Panc1 (cell line): ENCODE results near the gene ANKRD13A. TPM values are rescaled to one million over a fixed set of nuclear protein-coding genes. Genes with fewer than 3 reads are reported as not detected.

Experiments used
- ATAC-seq: fragments of 200-7000 bp; cut with Tn5 transposase; 2 replicates; pipeline ENCODE4 v1.9.1; 2020; ENCODE audit warnings: mild to moderate bottlenecking, moderate library complexity
- BruUV-seq: library from RNA; stranded (reverse); fragments of 400-500 nt; replicated peaks from 2 replicates; lab custom pipeline; 2021; lab: Mats Ljungman, UMichigan
- CTCF ChIA-PET: fragments of 300-600 bp; sonication (Branson Sonifier 250); formaldehyde crosslinking; loops from one replicate; lab custom pipeline; 2022; ENCODE audit warnings: antibody characterized with exemption; lab: Charles Lee
- POLR2A ChIA-PET: fragments of 300-600 bp; sonication (Branson Sonifier 250); formaldehyde crosslinking; loops from one replicate; lab custom pipeline; 2022; ENCODE audit warnings: antibody characterized with exemption; lab: Charles Lee
- DNase-seq: peaks from one replicate; pipeline ENCODE4 v3.0.0-alpha.2; 2010; ENCODE audit warnings: low read depth, low spot score
- H3K27ac ChIP-seq: 2 replicates; pipeline ENCODE4 v1.5.1; 2011; ENCODE audit warnings: mild to moderate bottlenecking, low read length, inconsistent platforms
- H3K27me3 ChIP-seq: fragments of 200-500 bp; sonication (Bioruptor generic); 2 replicates; pipeline ENCODE4 v1.6.0; 2014; ENCODE audit warnings: low read length, inconsistent platforms; ENCODE audit not compliant: control insufficient read depth, insufficient read depth
- H3K36me3 ChIP-seq: fragments of 200-500 bp; sonication (Bioruptor generic); 2 replicates; pipeline ENCODE4 v1.5.1; 2014; ENCODE audit warnings: inconsistent platforms, mild to moderate bottlenecking, low read length, moderate library complexity; ENCODE audit not compliant: control insufficient read depth, insufficient read depth
- H3K4me1 ChIP-seq: 2 replicates; pipeline ENCODE4 v1.5.1; 2011; ENCODE audit warnings: inconsistent platforms, mild to moderate bottlenecking, low read length, moderate library complexity; ENCODE audit not compliant: control insufficient read depth, insufficient read depth
- H3K4me3 ChIP-seq, 2 experiments: 2 replicates each; pipeline ENCODE4 v1.5.1; 2011 to 2012; ENCODE audit warnings: low read depth in 2 of 2, low read length in 2 of 2, mild to moderate bottlenecking in 2 of 2, inconsistent platforms in 1 of 2, moderate library complexity in 1 of 2
- H3K9me3 ChIP-seq: fragments of 200-500 bp; sonication (Bioruptor generic); 2 replicates; pipeline ENCODE4 v1.5.1; 2014; ENCODE audit warnings: low read depth, mild to moderate bottlenecking, inconsistent platforms, low read length, moderate library complexity; ENCODE audit not compliant: control insufficient read depth, insufficient read depth
- POLR2AphosphoS5 ChIP-seq: IDR thresholded peaks from 2 replicates; pipeline ENCODE4 v1.6.1; 2012; ENCODE audit warnings: mild to moderate bottlenecking, low read depth, low read length, moderate library complexity
- SIN3A ChIP-seq: IDR thresholded peaks from 2 replicates; pipeline ENCODE4 v1.6.1; 2012; ENCODE audit warnings: low read depth, mild to moderate bottlenecking, low read length, moderate library complexity, borderline replicate concordance; ENCODE audit not compliant: insufficient read depth
- TCF7L2 ChIP-seq: IDR thresholded peaks from 2 replicates; pipeline ENCODE4 v1.6.1; 2011; ENCODE audit warnings: mild to moderate bottlenecking, low read depth, low read length, inconsistent platforms
- in situ Hi-C: cut with HindIII; loops from 2 replicates; pipeline ENCODE4 v1.10.0; 2016; ENCODE audit warnings: low sequenced_read_pairs, low pct_unique_long_range_greater_than_20kb
- intact Hi-C: fragments of 100-400 bp; cut with micrococcal nuclease; formaldehyde crosslinking; loops from one replicate; pipeline ENCODE4 v1.10.0; 2022; ENCODE audit not compliant: unreplicated experiment
- total RNA-seq: library from RNA; stranded (reverse); gene quantifications from one replicate; pipeline ENCODE4 v1.2.1, GENCODE V29; 2021; ENCODE audit not compliant: unreplicated experiment
- TF ChIP-seq, protein P1 (sequence below), 2 experiments: IDR thresholded peaks; 2 replicates each; pipeline ENCODE4 v1.6.1; 2011 to 2012; ENCODE audit warnings: low read depth in 2 of 2, control low read depth in 1 of 2, low read length in 1 of 2, mild to moderate bottlenecking in 1 of 2, moderate library complexity in 1 of 2; ENCODE audit not compliant: insufficient read depth in 1 of 2
- TF ChIP-seq, protein P2 (sequence below): fragments of 450-650 bp; IDR thresholded peaks from 2 replicates; pipeline ENCODE4 v1.5.1; 2017; ENCODE audit warnings: mild to moderate bottlenecking

Gene ANKRD13A
- total RNA-seq, 1 experiment from 2014 or later: 34.4 TPM

DNA sequence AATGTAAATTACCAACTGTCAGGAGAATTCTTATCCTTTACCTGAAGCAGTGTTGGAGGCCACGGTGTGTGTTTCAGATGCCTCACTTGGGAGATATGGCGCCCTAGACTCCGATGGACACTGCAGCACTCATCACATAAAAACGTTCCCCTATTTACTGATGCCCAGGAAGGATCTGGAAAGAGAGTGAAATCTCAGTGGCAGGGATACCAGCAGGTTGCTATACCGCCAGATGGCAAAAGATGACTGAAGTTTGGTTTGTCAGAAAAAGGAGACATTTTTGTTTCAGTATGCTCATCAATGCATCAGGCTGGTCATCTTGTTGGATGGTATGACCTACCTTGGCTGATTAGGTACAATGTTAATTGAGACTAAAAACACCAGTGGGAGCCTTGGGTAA, 7.6 kb upstream of the ANKRD13A start:
- DNase-seq (no peak), ATAC-seq (no peak)
- intact Hi-C loops (no loop called here), in situ Hi-C loops (no loop called here)
- no TSS peak for BruUV-seq
- POLR2A ChIA-PET: interaction anchor here (0.6 kb wide), 1 partner anchor 13 kb away, joined by 10 read pairs; no protein-coding TSS in a partner anchor
- peaks cover 14% of the 10 kb centered on the region for H3K4me1 ChIP-seq
- H3K27ac ChIP-seq: no peak overlapping the region
- peaks cover 7% of the 10 kb centered on the region for H3K36me3 ChIP-seq
- TF ChIP-seq, protein P1, sequence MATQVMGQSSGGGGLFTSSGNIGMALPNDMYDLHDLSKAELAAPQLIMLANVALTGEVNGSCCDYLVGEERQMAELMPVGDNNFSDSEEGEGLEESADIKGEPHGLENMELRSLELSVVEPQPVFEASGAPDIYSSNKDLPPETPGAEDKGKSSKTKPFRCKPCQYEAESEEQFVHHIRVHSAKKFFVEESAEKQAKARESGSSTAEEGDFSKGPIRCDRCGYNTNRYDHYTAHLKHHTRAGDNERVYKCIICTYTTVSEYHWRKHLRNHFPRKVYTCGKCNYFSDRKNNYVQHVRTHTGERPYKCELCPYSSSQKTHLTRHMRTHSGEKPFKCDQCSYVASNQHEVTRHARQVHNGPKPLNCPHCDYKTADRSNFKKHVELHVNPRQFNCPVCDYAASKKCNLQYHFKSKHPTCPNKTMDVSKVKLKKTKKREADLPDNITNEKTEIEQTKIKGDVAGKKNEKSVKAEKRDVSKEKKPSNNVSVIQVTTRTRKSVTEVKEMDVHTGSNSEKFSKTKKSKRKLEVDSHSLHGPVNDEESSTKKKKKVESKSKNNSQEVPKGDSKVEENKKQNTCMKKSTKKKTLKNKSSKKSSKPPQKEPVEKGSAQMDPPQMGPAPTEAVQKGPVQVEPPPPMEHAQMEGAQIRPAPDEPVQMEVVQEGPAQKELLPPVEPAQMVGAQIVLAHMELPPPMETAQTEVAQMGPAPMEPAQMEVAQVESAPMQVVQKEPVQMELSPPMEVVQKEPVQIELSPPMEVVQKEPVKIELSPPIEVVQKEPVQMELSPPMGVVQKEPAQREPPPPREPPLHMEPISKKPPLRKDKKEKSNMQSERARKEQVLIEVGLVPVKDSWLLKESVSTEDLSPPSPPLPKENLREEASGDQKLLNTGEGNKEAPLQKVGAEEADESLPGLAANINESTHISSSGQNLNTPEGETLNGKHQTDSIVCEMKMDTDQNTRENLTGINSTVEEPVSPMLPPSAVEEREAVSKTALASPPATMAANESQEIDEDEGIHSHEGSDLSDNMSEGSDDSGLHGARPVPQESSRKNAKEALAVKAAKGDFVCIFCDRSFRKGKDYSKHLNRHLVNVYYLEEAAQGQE (IDR thresholded peaks at IDR 0.05; ENCODE audit: insufficient read depth in 1 of 2, low read depth in 2 of 2, low read length in 1 of 2): no peak
- TF ChIP-seq TCF7L2: no peak
- no peak for TF ChIP-seq SIN3A
- TF ChIP-seq POLR2AphosphoS5: no peak
- TF ChIP-seq, protein P2, sequence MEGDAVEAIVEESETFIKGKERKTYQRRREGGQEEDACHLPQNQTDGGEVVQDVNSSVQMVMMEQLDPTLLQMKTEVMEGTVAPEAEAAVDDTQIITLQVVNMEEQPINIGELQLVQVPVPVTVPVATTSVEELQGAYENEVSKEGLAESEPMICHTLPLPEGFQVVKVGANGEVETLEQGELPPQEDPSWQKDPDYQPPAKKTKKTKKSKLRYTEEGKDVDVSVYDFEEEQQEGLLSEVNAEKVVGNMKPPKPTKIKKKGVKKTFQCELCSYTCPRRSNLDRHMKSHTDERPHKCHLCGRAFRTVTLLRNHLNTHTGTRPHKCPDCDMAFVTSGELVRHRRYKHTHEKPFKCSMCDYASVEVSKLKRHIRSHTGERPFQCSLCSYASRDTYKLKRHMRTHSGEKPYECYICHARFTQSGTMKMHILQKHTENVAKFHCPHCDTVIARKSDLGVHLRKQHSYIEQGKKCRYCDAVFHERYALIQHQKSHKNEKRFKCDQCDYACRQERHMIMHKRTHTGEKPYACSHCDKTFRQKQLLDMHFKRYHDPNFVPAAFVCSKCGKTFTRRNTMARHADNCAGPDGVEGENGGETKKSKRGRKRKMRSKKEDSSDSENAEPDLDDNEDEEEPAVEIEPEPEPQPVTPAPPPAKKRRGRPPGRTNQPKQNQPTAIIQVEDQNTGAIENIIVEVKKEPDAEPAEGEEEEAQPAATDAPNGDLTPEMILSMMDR: no peak
- H3K27me3 ChIP-seq: no peaks in the 10 kb centered on the region
- CTCF ChIA-PET: no interaction called here
- no peaks in the 10 kb centered on the region for H3K9me3 ChIP-seq
- no peak overlapping the region for H3K4me3 ChIP-seq

DNA sequence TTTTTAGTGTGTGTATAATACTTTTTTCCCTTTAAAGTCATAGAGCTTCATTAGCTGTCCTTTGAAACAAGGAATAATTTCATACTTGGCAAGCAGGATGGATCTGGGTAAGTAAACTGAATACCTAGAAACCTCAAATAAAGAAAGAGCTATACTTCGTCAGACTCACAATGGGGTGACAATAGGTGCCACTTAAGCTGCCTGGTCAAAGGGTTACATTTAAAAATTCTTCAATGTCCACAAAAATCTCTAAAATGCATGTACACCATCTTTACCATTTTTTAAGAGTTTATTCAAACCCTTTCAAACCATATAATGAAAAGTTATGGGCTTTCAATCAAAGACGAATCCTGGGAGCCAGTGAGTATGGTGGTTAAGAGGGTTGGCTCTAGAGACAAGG, 6.1 kb upstream of the ANKRD13A start:
- in situ Hi-C loops (no loop called here), intact Hi-C loops (no loop called here)
- H3K4me3 ChIP-seq: no peak overlapping the region
- TF ChIP-seq SIN3A (no peak), POLR2AphosphoS5 (no peak), TCF7L2 (no peak)
- TF ChIP-seq, protein P2: no peak
- TF ChIP-seq, protein P1 (IDR thresholded peaks at IDR 0.05; ENCODE audit: insufficient read depth in 1 of 2, low read depth in 2 of 2, low read length in 1 of 2): no peak
- no TSS peak for BruUV-seq
- no peaks in the 10 kb centered on the region for H3K9me3 ChIP-seq
- POLR2A ChIA-PET: interaction anchor here (0.7 kb wide), 1 partner anchor 457 kb away, joined by 8 read pairs; no protein-coding TSS in a partner anchor
- ATAC-seq: no peak
- no peak for DNase-seq
- H3K27ac ChIP-seq: no peak overlapping the region
- CTCF ChIA-PET: interaction anchor here (0.7 kb wide), 2 partner anchors 10 to 30 kb away, joined by 3 to 4 read pairs; no protein-coding TSS in a partner anchor
- H3K36me3 ChIP-seq: peaks cover 7% of the 10 kb centered on the region
- H3K27me3 ChIP-seq: no peaks in the 10 kb centered on the region
- peaks cover 18% of the 10 kb centered on the region for H3K4me1 ChIP-seq
